ENCODE data around the gene NELFCD.

DNA sequence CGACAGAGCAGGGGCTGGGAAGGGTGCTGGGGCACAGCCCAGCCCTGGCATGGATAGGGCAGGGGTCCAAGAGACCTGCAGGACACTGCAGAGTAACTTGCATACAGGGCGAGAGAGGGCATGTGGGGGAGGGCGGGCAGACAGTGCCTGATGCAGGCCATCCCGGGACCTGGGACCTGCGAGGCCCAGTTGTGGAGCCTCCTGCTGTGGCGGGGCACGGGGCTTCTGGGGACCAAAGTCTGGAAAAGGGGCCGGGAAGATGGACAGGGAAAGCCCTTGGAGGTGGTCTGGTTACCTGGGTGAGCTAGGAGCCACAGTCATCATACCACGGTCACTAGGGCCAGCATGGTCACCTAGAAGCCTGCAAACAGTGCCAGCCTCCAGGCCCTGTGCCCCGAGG lies 37.8 kb downstream of the NELFCD start:
- TF ChIP-seq, protein P1, sequence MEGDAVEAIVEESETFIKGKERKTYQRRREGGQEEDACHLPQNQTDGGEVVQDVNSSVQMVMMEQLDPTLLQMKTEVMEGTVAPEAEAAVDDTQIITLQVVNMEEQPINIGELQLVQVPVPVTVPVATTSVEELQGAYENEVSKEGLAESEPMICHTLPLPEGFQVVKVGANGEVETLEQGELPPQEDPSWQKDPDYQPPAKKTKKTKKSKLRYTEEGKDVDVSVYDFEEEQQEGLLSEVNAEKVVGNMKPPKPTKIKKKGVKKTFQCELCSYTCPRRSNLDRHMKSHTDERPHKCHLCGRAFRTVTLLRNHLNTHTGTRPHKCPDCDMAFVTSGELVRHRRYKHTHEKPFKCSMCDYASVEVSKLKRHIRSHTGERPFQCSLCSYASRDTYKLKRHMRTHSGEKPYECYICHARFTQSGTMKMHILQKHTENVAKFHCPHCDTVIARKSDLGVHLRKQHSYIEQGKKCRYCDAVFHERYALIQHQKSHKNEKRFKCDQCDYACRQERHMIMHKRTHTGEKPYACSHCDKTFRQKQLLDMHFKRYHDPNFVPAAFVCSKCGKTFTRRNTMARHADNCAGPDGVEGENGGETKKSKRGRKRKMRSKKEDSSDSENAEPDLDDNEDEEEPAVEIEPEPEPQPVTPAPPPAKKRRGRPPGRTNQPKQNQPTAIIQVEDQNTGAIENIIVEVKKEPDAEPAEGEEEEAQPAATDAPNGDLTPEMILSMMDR (conservative IDR thresholded peaks at IDR 0.05; ENCODE audit: low read depth, low read length): no peak
- TF ChIP-seq EZH2 (IDR thresholded peaks at IDR 0.05; ENCODE audit: borderline replicate concordance, low read depth, low read length, poor library complexity, severe bottlenecking): no peak
